ENCODE results near the gene RNF128. TPM values are rescaled to one million over a fixed set of nuclear protein-coding genes. Genes with fewer than 3 reads are reported as not detected.
A peak's percentile ranks its signal among the peaks of the same experiment; 100 is the strongest.

The RNF128 gene
- total RNA-seq = 0.32 TPM

GRCh38 chrX:106726485-106727437, at the start of gene RNF128:
Gene RNF128 (plus strand): TSS chrX:106726701. CDS start chrX:106726914, 213 bp downstream.
- Histone ChIP-seq H3K4me3 (peak within 1 kb of the TSS; percentile 36 to 58), H3K27me3 (peaks cover 6% of the 10 kb centered on the region), H3K36me3 (no peaks in the 10 kb centered on the region), H3K27ac (no peak within 1 kb of the TSS), H3K9me3 (no peaks in the 10 kb centered on the region), H3K4me1 (no peaks in the 10 kb centered on the region)
- no peak for DNase-seq (ENCODE audit: low spot score in 2 of 2)
- TF ChIP-seq CTCF (IDR thresholded peaks at IDR 0.05) = no peak
- intact Hi-C loops (cut with DNase I) = no loop called here

- Histone ChIP-seq H3K36me3 (no peaks in the 10 kb centered on the region), H3K27me3 (no peaks in the 10 kb centered on the region), H3K27ac (no peak overlapping the region), H3K4me1 (no peaks in the 10 kb centered on the region), H3K4me3 (no peak overlapping the region), H3K9me3 (no peaks in the 10 kb centered on the region)
- DNase-seq (ENCODE audit: low spot score in 2 of 2) = no peak
- intact Hi-C loops (cut with DNase I) = no loop called here
- no peak for TF ChIP-seq CTCF (IDR thresholded peaks at IDR 0.05)
Measured at GRCh38 chrX:106680716-106681115, 45.8 kb upstream of the RNF128 start.

GRCh38 chrX:106684207-106684606, 42.3 kb upstream of the RNF128 start:
- Histone ChIP-seq H3K9me3 (no peaks in the 10 kb centered on the region), H3K27me3 (no peaks in the 10 kb centered on the region), H3K27ac (no peak overlapping the region), H3K4me3 (no peak overlapping the region), H3K36me3 (no peaks in the 10 kb centered on the region), H3K4me1 (no peaks in the 10 kb centered on the region)
- TF ChIP-seq CTCF (IDR thresholded peaks at IDR 0.05) = no peak
- no peak for DNase-seq (ENCODE audit: low spot score in 2 of 2)
- intact Hi-C loops (cut with DNase I) = no loop called here

- no peak overlapping the region for H3K27ac ChIP-seq
- no peaks in the 10 kb centered on the region for H3K4me1 ChIP-seq
- H3K9me3 ChIP-seq = no peaks in the 10 kb centered on the region
- intact Hi-C loops (cut with DNase I) = no loop called here
- H3K36me3 ChIP-seq = no peaks in the 10 kb centered on the region
- TF ChIP-seq CTCF (IDR thresholded peaks at IDR 0.05) = no peak
- H3K27me3 ChIP-seq = no peaks in the 10 kb centered on the region
- no peak overlapping the region for H3K4me3 ChIP-seq
- no peak for DNase-seq (ENCODE audit: low spot score in 2 of 2)
Measured at GRCh38 chrX:106692425-106693065, 34.0 kb upstream of the RNF128 start.

GRCh38 chrX:106696502-106696901, 30.0 kb upstream of the RNF128 start:
- Histone ChIP-seq H3K27ac (no peak overlapping the region), H3K27me3 (no peaks in the 10 kb centered on the region), H3K4me3 (no peak overlapping the region), H3K9me3 (no peaks in the 10 kb centered on the region), H3K4me1 (no peaks in the 10 kb centered on the region), H3K36me3 (no peaks in the 10 kb centered on the region)
- TF ChIP-seq CTCF (IDR thresholded peaks at IDR 0.05) = no peak
- no peak for DNase-seq (ENCODE audit: low spot score in 2 of 2)
- intact Hi-C loops (cut with DNase I) = no loop called here
